PFSK-1 (cell line): ENCODE data around the gene JSRP1.

Experiments used
- FOXP2 ChIP-seq: optimal IDR thresholded peaks from 2 replicates; pipeline ENCODE3; 2011; ENCODE audit warnings: borderline replicate concordance, control low read depth, inconsistent platforms; ENCODE audit not compliant: insufficient read depth; ENCODE audit errors: extremely low read length, extremely low read depth
- POLR2AphosphoS5 ChIP-seq: IDR thresholded peaks from 2 replicates; pipeline ENCODE4 v1.6.1; 2012; ENCODE audit warnings: low read depth, mild to moderate bottlenecking, control low read depth, low read length, moderate library complexity
- SIN3A ChIP-seq: IDR thresholded peaks from 2 replicates; pipeline ENCODE4 v1.6.1; 2012; ENCODE audit warnings: mild to moderate bottlenecking, low read length, moderate library complexity, borderline replicate concordance; ENCODE audit not compliant: insufficient read depth
- TAF1 ChIP-seq: IDR thresholded peaks from 2 replicates; pipeline ENCODE4 v1.6.1; 2012; ENCODE audit warnings: low read length, control low read depth, borderline replicate concordance; ENCODE audit not compliant: insufficient read depth
- TF ChIP-seq, protein P1 (sequence below), 2 experiments: IDR thresholded peaks; 2 replicates each; pipeline versions ENCODE4 v1.6.1 to v1.8.0; 2011 to 2012; ENCODE audit warnings: low read depth in 2 of 2, low read length in 2 of 2, control low read depth in 1 of 2, inconsistent platforms in 1 of 2, mild to moderate bottlenecking in 1 of 2, moderate library complexity in 1 of 2; ENCODE audit not compliant: insufficient read depth in 1 of 2

Gene JSRP1

DNA sequence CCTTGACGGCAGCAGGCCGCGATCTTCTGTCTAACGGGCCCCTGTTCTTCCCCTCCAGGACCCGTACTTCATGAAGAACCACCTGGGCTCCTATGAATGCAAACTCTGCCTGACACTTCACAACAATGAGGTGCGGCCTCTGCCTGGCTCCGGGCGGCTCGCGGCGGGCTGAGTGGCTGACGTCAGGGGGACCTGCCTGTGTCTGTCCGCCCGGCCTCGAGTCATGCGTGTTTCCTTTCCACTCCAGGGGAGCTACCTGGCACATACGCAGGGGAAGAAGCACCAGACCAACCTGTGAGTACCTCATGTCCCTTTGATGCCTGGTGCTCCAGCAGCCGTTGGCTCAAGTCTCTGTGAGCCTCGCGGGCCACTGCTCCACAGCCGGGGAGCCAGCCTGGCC lies 11.7 kb downstream of the JSRP1 start:
- no peak for TF ChIP-seq SIN3A
- no peak for TF ChIP-seq FOXP2
- TF ChIP-seq TAF1 = no peak
- TF ChIP-seq, protein P1, sequence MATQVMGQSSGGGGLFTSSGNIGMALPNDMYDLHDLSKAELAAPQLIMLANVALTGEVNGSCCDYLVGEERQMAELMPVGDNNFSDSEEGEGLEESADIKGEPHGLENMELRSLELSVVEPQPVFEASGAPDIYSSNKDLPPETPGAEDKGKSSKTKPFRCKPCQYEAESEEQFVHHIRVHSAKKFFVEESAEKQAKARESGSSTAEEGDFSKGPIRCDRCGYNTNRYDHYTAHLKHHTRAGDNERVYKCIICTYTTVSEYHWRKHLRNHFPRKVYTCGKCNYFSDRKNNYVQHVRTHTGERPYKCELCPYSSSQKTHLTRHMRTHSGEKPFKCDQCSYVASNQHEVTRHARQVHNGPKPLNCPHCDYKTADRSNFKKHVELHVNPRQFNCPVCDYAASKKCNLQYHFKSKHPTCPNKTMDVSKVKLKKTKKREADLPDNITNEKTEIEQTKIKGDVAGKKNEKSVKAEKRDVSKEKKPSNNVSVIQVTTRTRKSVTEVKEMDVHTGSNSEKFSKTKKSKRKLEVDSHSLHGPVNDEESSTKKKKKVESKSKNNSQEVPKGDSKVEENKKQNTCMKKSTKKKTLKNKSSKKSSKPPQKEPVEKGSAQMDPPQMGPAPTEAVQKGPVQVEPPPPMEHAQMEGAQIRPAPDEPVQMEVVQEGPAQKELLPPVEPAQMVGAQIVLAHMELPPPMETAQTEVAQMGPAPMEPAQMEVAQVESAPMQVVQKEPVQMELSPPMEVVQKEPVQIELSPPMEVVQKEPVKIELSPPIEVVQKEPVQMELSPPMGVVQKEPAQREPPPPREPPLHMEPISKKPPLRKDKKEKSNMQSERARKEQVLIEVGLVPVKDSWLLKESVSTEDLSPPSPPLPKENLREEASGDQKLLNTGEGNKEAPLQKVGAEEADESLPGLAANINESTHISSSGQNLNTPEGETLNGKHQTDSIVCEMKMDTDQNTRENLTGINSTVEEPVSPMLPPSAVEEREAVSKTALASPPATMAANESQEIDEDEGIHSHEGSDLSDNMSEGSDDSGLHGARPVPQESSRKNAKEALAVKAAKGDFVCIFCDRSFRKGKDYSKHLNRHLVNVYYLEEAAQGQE (IDR thresholded peaks at IDR 0.05; ENCODE audit: insufficient read depth in 1 of 2, low read depth in 2 of 2, low read length in 2 of 2) = no peak
- TF ChIP-seq POLR2AphosphoS5 = no peak

DNA sequence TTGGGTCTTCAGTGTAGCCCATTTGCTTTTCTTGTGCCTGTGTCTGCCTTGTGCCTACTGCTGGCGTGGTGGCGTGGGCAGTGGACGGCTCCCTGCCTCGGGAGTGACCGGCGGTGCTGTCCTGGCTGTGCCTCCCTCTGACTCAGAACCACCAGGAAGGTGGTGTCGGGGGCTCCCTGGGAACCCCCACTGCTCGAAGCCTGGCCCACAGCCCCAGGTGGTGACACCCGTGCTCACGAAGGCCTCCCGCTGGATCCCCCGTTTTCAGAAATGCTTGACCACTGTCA lies 12.1 kb downstream of the JSRP1 start:
- TF ChIP-seq FOXP2 (no peak), TAF1 (no peak), SIN3A (no peak), POLR2AphosphoS5 (no peak)
- TF ChIP-seq, protein P1 (IDR thresholded peaks at IDR 0.05; ENCODE audit: insufficient read depth in 1 of 2, low read depth in 2 of 2, low read length in 2 of 2) = no peak

DNA sequence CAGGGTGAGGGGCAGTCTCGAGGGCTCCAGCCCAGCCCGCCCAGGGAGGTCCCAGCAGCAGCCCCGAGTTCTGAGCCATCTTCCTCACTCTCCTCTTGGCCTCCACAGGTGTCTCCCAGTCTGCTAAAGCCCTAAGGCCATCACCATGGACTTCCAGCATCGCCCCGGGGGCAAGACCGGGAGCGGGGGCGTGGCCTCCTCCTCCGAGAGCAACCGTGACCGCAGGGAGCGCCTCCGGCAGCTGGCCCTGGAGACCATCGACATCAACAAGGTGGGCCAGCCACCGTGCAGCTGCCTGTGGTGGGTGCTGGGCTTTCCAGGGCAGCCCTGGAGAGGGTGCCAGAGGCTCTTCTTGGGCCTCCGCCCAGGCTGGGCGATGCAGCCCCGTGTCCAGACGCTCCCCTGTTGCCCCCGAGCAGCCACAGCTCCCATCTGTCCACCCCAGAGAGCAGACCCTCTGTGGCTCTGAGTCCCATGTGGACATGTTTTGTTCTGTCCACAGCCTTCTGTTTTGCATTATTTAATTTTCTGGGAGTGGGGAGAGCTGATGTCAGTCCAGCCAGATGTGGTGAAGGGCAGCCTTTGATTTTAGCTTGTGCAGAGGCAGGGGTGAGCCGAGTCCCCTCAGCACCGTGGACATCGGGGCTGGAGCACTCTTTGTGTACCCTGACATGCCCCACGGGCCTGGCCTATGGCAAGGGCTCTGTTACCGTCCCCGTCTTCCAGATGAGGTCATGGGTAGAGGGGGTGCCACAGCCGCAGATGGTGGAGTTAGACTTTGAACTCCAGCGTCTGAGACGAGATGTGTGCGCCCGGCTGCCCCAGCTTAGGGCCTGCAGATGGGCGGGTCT lies 12.7 kb downstream of the JSRP1 start:
- TF ChIP-seq FOXP2 = no peak
- no peak for TF ChIP-seq TAF1
- no peak for TF ChIP-seq SIN3A
- TF ChIP-seq, protein P1 (IDR thresholded peaks at IDR 0.05; ENCODE audit: insufficient read depth in 1 of 2, low read depth in 2 of 2, low read length in 2 of 2) = no peak
- no peak for TF ChIP-seq POLR2AphosphoS5

DNA sequence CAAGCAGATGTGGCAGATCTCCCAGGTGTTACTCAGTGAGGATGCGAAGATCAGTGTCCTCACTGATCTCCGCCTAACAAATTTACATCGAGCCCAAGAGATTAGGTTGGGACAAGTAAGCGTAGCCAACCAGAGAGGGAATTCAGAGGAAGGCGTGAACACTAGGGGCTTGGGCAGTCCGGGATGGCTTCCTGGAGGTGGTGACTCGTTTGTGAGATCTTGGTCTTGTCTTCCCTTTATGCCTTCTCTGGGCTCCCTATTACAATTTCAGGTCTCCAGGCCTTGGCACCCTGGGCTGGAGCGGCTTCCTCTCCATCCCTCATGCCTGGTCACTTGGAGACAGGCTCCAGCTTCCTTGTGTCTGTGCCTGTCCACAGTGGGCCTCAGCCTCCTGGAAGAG lies 13.4 kb downstream of the JSRP1 start:
- TF ChIP-seq FOXP2 (no peak), SIN3A (no peak), TAF1 (no peak), POLR2AphosphoS5 (no peak)
- TF ChIP-seq, protein P1 (IDR thresholded peaks at IDR 0.05; ENCODE audit: insufficient read depth in 1 of 2, low read depth in 2 of 2, low read length in 2 of 2) = no peak

DNA sequence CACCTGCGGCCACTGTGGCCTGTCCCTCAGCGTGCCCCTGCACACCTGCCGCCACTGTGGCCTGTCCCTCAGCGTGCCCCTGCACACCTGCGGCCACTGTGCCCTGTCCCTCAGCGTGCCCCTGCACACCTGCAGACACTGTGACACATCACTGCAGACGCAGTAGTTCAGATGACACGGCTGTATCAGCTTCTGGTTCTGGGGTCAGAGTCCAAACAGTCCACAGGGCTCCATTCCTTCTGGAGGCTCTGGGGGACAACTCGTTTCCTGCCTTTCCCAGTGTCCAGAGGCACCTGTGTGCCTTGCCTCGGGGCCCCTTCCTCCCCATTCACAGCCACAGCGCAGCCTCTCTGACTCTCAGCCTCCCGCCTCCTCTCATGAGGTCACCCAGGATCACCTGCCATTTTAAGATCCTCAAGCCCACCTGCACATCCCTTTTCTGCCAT lies 14.1 kb downstream of the JSRP1 start:
- TF ChIP-seq SIN3A (no peak), TAF1 (no peak), POLR2AphosphoS5 (no peak), FOXP2 (no peak)
- TF ChIP-seq, protein P1 (IDR thresholded peaks at IDR 0.05; ENCODE audit: insufficient read depth in 1 of 2, low read depth in 2 of 2, low read length in 2 of 2) = no peak
